Neural cell (in vitro differentiated cells): ENCODE results near the gene DNAJB14.

Experiments
- EP300 ChIP-seq: fragments of 450-650 bp; conservative IDR thresholded peaks from 2 replicates; pipeline ENCODE4 v1.6.1; 2014; ENCODE audit warnings: antibody characterized with exemption, mild to moderate bottlenecking, moderate library complexity; ENCODE audit not compliant: poor library complexity, severe bottlenecking
- EZH2 ChIP-seq: fragments of 200-600, 300-800 bp; shearing (Covaris generic), sonication (generic); IDR thresholded peaks from 2 replicates; pipeline ENCODE4 v1.6.1; 2014; ENCODE audit warnings: antibody characterized with exemption, low read length, borderline replicate concordance, mild to moderate bottlenecking; ENCODE audit not compliant: insufficient read depth, poor library complexity, severe bottlenecking
- MXI1 ChIP-seq: fragments of 450-650 bp; conservative IDR thresholded peaks from 2 replicates; pipeline ENCODE4 v1.6.1; 2014; ENCODE audit warnings: antibody characterized with exemption, mild to moderate bottlenecking; ENCODE audit not compliant: poor library complexity, severe bottlenecking
- POLR2AphosphoS5 ChIP-seq: IDR thresholded peaks from 2 replicates; pipeline ENCODE4 v1.6.1; 2012
- SMC3 ChIP-seq: fragments of 450-650 bp; conservative IDR thresholded peaks from 2 replicates; pipeline ENCODE4 v1.6.1; 2014; ENCODE audit warnings: antibody characterized with exemption, mild to moderate bottlenecking, moderate library complexity; ENCODE audit not compliant: poor library complexity
- TAF1 ChIP-seq: IDR thresholded peaks from 2 replicates; pipeline ENCODE4 v1.6.1; 2012; ENCODE audit warnings: low read depth
- TF ChIP-seq, protein P1 (sequence below): fragments of 450-650 bp; IDR thresholded peaks from 2 replicates; pipeline ENCODE4 v1.5.1; 2014; ENCODE audit warnings: antibody characterized with exemption, mild to moderate bottlenecking, moderate library complexity; ENCODE audit not compliant: poor library complexity, severe bottlenecking
- TF ChIP-seq, protein P2 (sequence below): IDR thresholded peaks from 2 replicates; pipeline ENCODE4 v1.6.1; 2012; ENCODE audit warnings: borderline replicate concordance

DNA sequence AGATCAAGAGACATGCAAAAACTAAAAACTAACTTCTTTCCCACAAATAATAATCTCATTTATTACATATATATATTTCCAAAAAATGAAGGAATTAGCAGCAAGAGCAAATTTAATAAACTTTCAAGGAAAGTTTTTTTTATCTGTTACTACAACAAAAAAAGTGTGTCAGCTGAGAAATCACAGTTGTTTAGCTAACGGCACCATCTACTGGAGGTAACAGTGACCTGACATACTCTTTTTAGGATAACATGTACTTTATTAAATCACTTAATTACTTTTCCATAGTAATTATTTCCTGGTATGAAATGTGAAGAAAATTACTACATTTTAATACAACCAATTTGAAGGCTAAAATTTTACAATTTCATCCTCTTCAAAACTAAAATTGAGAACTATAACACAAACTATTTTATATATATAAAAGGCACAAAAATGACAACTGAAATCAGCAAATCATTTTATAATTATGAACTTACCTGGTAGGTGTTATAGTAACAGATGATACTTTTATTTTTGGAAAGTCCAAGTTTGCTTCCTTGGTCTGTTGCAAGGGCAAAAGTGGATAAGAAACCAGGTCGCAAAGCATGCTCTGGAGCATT lies 61.3 kb downstream of the DNAJB14 start:
- TF ChIP-seq, protein P1, sequence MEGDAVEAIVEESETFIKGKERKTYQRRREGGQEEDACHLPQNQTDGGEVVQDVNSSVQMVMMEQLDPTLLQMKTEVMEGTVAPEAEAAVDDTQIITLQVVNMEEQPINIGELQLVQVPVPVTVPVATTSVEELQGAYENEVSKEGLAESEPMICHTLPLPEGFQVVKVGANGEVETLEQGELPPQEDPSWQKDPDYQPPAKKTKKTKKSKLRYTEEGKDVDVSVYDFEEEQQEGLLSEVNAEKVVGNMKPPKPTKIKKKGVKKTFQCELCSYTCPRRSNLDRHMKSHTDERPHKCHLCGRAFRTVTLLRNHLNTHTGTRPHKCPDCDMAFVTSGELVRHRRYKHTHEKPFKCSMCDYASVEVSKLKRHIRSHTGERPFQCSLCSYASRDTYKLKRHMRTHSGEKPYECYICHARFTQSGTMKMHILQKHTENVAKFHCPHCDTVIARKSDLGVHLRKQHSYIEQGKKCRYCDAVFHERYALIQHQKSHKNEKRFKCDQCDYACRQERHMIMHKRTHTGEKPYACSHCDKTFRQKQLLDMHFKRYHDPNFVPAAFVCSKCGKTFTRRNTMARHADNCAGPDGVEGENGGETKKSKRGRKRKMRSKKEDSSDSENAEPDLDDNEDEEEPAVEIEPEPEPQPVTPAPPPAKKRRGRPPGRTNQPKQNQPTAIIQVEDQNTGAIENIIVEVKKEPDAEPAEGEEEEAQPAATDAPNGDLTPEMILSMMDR, result peak; percentile 70
- TF ChIP-seq MXI1 (no peak), TAF1 (no peak), POLR2AphosphoS5 (no peak), EP300 (no peak), EZH2 (no peak), SMC3 (peak; percentile 70)
- TF ChIP-seq, protein P2, sequence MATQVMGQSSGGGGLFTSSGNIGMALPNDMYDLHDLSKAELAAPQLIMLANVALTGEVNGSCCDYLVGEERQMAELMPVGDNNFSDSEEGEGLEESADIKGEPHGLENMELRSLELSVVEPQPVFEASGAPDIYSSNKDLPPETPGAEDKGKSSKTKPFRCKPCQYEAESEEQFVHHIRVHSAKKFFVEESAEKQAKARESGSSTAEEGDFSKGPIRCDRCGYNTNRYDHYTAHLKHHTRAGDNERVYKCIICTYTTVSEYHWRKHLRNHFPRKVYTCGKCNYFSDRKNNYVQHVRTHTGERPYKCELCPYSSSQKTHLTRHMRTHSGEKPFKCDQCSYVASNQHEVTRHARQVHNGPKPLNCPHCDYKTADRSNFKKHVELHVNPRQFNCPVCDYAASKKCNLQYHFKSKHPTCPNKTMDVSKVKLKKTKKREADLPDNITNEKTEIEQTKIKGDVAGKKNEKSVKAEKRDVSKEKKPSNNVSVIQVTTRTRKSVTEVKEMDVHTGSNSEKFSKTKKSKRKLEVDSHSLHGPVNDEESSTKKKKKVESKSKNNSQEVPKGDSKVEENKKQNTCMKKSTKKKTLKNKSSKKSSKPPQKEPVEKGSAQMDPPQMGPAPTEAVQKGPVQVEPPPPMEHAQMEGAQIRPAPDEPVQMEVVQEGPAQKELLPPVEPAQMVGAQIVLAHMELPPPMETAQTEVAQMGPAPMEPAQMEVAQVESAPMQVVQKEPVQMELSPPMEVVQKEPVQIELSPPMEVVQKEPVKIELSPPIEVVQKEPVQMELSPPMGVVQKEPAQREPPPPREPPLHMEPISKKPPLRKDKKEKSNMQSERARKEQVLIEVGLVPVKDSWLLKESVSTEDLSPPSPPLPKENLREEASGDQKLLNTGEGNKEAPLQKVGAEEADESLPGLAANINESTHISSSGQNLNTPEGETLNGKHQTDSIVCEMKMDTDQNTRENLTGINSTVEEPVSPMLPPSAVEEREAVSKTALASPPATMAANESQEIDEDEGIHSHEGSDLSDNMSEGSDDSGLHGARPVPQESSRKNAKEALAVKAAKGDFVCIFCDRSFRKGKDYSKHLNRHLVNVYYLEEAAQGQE, result no peak
